HG03095 (cell line): ENCODE results near the gene CERS3.

Experiments used
- ATAC-seq: cut with Tn5 transposase; IDR thresholded peaks from one replicate; pipeline ENCODE4 v1.9.1; 2021; ENCODE audit warnings: moderate library complexity; ENCODE audit not compliant: unreplicated experiment

CERS3 gene

DNA sequence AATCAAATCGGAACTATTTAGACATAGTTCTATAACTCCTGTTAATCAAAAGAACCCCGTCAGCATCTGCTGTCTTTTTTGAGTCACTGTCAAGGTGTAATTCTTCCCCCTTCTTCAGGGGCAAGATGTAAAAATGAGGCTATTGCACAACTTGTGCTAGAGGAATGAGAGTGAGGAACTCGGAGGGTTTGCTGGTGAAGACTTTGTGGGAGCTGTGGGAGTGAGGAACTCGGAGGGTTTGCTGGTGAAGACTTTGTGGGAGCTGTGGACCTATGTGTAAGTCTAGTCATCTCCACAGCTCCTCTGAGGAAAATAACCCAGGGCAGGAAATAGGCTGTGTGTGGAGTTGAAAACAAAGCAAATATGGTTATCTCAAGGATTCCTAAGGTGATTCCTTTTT is 2.5 kb upstream of the CERS3 start:
- ATAC-seq: no peak

DNA sequence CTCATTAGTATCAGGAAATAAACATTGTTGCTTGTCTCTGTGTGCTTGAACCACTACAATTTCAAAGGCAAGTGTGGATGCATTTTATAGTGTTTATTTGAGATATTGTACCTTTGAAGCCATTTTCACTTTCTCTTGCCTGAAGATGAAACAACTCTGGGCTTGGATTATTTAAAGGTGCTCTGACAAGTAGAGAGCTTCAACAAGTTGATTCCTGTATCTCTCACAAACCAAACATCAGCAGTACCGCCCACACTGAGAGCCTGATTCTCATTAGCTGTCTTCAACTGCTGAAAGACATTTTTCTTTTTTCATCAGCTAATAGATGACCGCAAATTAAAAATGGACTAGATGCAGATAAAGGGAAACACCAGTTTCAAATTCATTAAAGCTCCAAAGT is 806 bp upstream of the CERS3 start:
- no peak for ATAC-seq

DNA sequence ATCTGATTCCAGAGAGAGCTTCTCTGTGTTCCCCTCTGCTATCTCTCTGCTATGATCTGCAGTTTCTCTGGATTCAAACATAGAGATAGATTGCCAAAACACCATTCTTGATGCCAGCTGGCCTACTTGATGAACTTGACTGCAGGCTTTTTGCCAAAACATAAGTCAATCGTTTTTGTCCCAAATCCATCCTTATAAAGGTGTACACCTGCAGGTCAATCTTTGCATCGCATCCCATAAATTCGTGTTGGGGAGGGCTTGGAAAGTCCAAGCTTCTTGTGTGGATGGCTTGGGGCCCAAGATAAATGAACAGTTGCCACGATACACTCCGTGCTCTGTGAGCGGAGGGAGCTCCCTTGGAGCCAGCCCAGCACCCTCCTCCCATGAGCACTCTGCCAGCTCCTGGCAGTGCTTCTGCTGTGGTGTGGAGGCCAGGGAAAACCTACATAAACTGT is 2.7 kb downstream of the CERS3 start:
- ATAC-seq: no peak

DNA sequence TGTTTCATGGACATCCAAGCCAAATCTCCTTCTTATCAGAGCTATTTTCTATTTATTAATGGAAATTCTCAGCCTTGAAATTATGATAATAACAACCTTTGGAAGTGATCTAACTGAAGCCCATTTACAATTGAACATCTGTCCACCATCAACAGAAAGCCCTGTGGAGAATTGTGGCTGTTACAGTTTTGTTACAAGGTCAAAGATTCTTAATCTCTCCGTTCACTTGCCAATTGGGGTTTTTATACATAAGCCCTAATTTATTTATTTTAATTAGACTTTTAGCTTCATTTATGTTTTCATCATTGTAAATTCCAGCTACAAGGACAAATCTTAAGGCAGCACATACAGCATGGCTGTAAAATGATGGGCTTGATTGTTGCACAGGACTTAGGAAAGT is 3.3 kb downstream of the CERS3 start:
- no peak for ATAC-seq

DNA sequence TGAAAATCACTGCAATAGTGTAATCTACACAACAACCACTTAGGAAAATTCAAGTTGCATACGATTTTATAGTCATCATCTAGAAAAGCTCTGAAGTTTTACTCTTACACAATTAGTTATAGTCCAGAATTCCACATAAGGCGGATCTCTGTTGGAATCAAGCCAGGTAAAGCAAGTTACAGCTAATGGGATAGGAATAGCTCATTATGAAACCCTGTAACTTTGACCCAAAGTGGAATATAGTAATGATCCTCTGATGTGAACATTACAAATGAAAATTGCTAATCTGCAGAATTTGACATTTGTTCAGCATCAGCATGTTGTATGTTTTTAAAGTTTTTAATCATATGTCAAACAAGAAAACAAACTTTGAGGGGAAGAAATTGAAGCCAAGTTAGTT is 4.4 kb downstream of the CERS3 start:
- ATAC-seq: no peak

DNA sequence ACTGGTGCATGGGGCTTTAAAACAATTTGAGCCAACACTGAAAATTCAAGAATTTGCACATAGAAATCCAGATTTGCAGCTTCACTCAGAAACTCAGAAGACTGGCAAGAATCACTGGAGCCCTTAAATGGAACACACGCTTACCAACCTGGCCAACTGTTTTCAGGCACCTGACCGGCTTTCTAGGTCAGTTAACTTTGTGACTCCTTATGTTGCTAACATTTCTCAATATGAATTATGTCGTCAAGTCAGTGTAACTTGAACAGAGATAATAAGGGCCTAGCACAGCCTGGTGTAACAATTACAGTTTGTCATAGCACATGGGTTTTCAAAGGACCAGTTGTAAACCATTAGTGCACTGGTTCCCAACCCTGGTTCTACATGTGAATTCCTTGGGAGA is 6.8 kb downstream of the CERS3 start:
- ATAC-seq: no peak

DNA sequence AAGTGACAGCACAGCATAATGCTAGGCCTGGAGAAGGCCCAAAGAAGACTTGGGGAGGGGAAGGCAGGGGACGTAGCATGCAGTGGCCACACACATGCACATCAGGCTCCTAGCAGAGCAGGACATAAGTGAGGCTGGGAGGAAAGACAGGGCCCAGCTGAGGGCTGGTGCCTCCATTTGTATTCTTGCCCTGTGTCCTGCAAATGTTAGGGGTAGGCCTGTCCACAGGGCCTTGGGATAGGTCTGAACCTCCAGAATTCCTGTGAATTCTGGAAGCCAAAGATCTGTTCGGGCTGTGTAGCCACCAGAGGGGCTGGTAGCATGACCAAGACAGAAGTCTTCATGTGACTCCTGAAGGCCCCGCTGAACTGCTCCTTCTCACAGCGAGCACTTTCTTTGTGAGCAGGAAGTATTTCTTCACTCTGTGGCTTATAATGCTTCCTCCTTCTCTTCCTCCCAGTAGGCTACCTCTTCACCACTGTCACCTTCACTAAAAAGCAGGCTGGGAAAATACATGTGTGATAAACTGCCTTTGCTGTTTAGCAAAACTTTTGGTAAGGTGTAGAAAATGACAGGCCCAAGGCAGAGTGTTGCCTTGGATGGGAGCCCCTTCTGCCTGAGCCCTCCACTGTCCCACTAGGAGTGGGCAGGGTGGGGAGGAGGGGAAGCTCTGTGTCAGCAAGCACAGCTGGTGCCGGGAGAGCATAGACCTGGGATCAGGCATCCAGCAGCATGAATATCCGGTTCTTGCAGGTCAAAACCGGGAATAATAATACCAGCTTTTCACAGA is 8.4 kb downstream of the CERS3 start:
- no peak for ATAC-seq

DNA sequence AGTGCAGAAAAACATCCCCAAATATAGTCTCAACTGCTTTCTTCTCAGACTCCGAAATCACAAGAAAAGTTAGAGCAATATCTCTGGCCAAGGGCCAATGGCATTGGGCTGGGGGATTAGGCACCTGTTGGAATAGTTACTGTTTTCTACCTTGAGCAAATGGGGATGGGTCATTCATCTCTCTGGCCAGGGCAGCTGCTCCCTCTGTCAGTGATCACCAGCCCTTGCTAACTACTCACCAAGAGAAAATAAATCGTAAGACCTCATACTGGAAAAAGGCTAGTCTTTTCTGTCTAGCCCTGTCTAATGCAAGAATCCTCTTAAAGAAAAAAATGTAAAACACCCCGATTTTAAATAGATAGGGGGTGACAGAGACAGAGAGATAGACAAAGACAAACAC is 10.9 kb downstream of the CERS3 start:
- ATAC-seq: no peak

DNA sequence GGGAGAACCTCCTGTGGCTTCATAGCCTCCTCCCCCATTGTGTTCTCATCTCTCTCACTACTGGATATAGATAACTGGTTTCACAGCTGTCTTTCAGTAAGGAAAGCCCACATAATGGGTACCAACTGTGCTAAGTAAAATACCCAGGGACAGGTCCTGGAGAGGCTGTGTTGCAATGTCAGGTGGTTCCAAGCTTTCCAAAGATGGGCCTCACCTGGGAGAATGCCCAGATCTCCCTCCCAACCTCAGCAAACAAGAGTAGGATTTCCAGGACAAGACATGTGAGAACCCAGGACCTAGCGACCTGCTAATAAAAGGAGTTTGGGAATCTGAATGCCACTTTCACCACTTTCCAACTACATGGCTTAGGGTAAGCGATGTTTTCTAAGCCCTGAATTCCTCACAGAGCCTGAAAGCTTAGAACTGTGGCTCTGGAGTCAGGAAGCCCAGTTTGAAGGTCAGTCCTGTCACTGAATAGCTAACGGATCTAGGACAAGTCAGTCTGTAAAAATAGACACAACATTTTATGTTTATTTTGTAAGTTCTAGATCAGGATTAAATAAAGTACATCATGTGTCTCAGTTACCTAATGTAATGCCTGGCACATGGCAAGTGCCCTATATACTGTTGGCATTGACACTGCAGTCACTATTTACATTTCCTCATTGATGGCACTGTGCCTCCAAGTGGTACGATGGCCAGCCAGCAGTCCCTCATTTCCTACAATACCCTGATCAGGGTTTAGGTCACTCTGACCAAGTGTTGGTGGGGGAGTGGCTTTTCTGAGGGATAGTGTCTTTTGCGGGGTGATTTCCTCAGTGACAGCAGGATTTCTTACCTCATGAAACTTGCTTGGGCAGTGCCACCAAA is 11.9 kb downstream of the CERS3 start:
- ATAC-seq: no peak

DNA sequence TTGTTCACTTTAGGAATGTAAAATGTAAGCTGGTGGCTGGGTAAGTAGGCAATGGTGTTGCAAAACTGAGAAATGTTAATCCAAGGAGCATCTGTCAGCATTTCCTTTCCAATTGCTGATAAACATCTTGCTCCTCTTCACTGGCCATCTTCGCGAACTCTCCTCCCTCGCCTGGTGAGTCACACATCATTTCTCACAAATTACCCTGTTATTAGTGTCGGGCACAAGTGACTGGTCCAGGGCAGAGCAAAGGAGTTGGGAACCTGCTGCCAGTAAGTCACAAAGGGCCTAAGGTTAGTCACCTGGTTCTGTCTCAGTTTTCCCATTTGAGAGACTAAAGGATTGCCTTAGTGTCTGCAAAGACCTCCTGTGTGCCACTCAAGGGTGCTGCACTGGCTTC is 13.0 kb downstream of the CERS3 start:
- ATAC-seq: no peak

DNA sequence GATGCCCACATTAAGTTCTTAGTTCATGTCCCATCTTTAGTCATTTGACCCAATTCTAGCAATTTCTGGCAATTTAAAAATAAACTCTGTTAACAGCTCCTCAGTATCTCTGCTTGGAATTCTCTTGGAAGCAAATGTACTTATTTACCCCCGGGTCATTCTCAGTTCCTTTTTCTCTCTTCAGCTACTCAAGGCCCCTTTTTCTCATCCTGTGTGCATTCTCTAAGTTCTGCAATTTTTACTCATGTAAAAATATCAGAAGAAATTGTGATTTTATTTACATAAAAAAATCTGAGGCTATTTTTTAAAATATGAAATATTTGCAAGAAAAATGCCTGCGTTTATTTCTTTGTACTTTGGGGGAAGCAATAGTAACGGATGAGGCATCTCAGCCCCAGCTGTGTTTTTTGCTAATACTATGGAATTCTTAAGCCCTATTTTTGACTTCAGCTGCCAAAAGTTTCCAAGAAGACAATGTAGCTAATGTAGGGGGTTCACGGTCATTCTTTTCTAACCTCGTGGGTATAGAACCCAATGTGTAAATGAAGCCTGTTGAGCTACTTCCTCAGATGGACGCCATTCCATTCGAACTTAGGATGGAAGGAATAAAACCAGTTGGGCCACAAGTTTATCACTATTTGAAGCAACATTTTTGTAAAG is 20.0 kb downstream of the CERS3 start:
- no peak for ATAC-seq

DNA sequence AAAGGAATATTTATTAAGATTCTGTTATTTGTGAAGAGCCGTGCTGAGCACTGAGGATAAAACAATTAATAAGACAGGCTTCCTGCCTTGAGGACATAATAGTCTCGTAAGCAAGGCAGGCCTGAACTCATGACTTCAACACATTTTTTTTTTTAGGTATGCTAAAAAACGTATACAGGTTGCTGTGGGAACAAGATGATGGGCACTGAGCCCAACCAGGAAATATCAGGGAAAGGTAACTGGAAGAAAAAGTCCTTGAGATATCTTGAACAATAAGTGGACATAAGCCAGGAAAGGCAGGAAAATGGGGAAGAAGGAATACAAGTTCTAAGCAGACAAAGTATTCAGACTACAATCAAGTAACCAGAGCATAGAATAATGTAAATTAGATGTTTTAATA is 26.1 kb downstream of the CERS3 start:
- ATAC-seq: no peak

DNA sequence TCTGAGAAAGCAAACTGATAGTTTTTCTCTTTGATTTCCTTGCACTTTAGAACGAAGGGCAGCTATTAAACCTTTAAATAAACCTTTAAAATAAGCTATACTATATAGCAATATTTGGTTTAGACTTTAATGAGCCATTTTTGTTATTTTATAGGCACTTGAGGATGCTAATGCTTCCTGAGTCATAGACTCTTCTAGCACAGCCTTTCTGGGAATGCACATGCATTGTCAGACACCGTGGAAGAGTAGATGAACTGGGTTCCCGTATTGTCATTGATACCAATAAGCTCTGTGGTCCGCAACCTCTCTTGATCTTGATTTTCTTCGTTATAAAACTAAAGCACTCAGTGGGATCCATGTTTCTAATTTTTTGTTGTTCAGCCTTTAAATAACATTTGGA is 27.6 kb downstream of the CERS3 start:
- ATAC-seq: no peak

DNA sequence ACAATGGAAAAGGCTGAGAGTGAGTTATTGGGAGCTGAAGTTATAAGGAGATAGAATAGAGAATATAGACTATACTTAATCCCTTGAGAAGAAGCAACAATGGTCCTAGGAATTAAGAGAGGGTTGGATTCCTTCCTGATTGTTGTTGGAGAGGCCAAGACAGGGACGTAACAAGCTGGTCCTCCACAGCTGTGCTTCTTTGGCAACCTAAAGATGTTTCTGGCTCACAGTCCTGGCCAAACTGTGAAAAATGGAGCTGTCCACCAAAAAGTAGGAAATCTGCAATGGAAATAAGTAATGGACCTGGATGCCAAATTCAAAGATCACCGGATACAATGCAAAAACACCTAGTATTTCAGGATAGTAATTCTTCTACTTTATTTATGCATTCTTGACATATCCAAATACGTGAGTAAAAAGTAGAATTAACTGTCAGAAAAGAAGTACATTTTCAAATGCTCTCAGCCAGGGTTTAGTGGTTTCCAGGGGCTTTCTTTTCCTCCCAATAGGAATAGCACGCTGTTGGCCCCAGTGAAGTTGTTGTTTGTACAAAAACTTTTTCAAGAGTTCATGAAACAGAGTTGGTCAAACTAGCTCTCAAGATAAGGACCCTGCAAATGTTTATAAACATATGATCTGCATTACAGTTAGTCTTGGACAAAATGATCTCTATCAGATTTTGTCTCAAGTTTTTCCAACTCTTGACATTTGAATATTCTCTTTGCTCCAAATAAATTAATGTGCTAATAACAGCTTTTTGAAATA is 28.3 kb downstream of the CERS3 start:
- ATAC-seq: no peak

DNA sequence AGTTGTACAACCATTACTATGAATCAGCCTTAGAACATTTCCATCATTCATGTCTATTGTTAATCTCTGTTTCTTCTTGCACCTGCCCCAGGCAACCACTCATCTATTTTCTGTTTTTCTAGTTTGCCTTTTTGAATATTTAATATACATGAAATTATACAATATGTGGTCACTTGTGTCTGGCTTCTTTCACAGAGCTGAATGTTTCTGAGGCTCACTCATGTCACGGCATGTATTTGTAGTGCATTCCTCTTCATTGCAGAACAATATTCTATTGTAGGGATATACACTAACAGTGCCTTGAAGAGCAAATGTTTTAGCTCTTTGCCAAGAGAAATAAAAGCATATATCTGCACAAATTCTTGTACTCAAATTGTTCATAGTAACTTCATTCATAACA is 32.9 kb downstream of the CERS3 start:
- no peak for ATAC-seq

DNA sequence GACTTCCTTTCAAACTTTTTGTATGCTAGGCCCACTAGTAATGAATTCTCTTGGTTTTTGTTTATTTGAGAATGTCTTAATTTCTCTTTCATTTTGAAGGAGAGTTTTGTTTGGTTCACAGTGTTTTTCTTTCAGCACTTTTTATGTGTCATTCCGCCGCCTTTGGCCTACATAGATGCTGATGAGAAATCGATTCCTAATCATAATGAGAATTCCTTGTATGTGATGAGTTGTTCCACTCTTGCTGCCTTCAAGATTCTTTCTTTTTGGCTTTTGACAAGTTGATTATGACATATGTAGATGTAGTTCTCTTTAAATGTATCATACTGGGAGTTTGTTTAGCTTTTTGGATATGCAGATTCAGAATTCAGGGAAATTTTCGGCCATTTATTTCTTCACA is 35.5 kb downstream of the CERS3 start:
- ATAC-seq: no peak

DNA sequence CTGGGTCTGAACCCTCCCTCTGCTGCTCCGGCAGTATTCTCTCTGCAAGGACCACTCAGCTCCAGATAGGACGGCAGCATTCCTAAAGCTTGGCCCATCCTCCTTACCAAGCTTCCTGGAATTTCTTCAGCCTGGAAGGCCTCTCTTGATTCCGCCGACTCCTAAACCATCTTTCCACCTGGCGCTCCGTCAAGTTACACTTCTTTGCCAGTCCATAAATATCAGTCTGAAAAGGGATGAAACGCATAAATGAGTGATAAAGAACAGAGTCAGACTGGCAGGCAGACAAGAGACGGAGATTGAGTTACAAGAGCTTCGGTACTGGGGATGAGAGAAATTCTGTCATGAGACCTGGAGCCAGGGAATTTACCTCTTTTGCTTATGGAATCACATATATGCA is 44.3 kb downstream of the CERS3 start:
- ATAC-seq: no peak

DNA sequence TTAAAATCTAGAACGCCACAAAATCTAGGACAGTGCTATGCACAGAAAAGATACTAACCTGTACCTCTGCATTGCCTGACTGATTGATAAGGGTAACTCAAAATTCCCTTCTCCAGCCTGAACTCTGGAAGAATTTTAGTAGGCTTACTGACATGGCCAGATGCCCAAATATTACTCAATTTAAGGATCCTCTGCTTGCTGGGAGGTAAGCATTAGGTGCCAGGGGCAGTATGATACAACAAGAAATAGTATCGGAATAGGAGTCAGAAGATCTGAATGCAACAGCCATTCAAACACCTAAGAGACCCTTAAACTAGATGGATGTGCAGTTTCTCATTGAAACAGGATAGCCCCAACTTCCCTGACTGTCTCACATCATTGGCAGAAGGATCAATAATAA is 45.4 kb downstream of the CERS3 start:
- no peak for ATAC-seq

DNA sequence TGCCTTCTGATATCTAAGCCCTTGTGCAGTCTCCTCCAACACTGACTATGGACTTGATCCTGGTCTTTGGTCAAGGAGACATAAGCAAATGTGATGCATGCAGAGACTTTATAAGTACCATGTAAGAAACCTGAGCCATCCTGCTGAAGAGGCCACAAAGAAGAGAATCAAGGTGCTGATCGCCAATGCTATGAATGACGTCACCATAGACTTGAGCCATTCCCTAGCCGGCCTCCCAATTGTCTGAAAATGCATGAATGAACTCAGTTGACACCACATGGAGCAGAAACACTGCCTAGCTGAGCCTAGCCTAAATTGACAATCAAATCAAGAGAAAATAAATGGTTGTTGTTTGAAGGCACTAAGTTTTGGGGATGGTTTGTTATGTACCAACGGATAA is 51.9 kb downstream of the CERS3 start:
- no peak for ATAC-seq

DNA sequence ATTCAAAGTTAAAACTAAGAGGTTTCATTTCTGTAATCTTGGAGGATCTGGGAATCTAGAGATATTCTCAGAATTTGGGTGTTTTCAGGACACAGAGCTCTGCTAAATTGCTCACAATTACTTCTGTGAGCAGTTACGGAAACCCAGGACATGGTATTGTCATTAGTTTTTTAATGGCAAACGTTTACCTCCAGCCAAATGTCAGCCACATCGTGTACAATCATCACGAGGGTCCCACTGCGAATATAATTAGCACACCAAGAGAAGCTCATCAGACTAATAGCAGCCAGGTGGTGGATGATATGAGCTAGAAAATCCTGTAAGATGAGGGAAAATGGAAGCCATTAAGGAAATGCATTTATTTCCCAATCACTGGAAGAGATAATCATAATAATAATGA is 56.0 kb downstream of the CERS3 start:
- ATAC-seq: no peak

DNA sequence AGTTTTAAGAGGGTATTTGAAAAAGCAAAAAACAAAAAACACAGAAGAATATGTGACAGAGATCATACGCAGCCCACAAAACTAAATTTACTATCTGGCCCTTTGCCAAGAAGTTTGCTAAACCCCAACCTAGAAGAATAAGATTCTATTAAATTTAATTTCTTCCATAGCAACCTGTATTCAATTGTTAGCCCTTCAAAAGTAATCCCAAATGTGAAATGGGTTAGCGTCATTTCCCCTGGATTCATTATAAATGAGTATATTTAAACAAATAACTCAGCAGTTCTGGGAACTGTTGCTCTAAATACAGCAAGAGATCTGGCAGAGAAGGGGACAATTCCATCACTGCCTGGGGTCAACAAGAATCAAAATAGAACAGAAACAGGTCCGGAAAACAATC is 56.8 kb downstream of the CERS3 start:
- no peak for ATAC-seq
